HG03469 (cell line): ENCODE results near the gene GDF10.

Experiments
- ATAC-seq: cut with Tn5 transposase; IDR thresholded peaks from one replicate; pipeline ENCODE4 v1.9.1; 2021; ENCODE audit warnings: mild to moderate bottlenecking, moderate library complexity, moderate number of reproducible peaks; ENCODE audit not compliant: unreplicated experiment

GDF10 gene

GRCh38 chr10:47331491-47331890, 31.5 kb downstream of the GDF10 start:
- ATAC-seq, result no peak

GRCh38 chr10:47331954-47332353, 32.0 kb downstream of the GDF10 start:
- ATAC-seq, result no peak

- no peak for ATAC-seq
Measured at GRCh38 chr10:47332371-47332770, 32.4 kb downstream of the GDF10 start.

GRCh38 chr10:47332946-47333345, 32.9 kb downstream of the GDF10 start:
- ATAC-seq, result no peak

DNA sequence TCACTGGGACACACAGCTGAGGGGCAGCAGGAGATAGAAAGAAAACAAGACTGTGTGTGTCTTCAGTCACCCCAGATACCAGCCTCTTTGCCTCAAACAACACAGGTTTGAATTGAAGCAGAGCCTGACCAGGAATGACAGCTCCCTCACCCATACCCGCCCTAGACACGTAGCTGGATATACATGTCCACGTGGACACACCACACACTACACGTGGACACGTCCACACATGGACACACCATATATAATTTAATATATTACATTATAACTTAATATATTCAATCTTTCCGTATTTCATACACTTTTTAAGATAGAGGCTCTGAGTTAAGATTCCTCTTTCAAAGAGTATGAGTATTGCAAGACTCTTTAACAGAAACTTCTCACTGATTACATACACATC, 33.5 kb downstream of the GDF10 start:
- no peak for ATAC-seq

- no peak for ATAC-seq
Measured at GRCh38 chr10:47334466-47335295, 34.7 kb downstream of the GDF10 start.

GRCh38 chr10:47335906-47336305, 35.9 kb downstream of the GDF10 start:
- no peak for ATAC-seq

DNA sequence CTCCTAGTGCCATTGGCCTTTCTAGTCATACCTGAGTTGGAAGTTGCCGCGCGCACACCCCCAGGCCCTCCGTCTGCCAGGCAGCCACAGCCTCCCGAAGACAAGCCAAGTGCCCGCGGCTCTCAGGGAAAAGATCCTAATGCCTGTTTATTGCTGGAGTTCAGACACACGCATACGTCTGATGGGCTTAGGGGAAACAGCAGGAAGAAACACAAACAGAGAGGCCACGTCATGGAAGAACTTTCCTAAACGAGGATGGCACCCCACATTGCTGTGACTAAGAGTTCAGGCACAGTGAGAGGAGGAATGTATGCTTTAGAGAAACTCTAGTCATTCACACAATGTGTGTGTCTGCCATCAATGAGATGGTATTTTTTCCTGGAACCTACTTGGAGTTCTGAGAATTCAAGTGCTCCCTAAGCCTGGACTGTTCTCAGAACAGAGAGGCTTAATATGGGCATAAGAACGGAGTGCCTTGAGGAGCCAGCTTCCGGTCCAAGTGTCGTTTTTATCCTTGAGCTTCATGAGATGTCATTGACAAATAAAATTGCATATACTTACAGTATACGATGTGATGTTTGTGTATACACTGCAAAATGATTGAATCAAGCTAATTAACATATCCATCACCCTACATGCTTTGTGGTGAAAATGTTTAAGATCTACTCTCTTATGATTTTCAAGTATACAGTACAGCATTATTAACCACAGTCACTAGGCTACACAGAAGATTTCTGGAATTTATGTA, 36.6 kb downstream of the GDF10 start:
- ATAC-seq, result no peak

GRCh38 chr10:47337310-47337709, 37.3 kb downstream of the GDF10 start:
- no peak for ATAC-seq

DNA sequence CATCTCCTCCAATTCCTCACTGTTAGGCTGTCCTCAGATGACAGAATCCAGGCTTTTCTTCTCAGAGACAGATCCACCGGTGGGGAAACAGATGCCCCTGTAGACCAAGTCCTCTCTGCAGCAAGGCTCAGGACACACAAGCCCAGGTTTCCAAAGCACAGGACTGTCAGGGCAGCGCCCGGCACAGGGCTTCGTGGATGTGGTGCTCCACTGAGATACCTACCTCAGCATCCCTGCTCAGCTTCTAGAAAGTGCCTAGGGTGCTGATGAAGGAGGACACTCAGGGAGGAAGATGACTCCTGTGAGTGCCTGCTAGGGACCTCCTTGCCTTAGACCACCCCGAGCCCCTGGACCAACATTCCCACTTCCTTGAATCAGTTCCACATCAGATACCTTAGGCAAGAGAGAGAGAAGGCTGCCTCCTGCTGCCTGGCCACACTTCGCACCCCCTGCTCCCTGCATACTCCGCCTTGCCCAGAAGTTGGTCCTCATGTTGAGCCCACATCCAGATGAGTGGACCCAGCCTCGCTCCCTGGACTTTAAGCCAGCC, 39.3 kb downstream of the GDF10 start:
- ATAC-seq, result no peak

DNA sequence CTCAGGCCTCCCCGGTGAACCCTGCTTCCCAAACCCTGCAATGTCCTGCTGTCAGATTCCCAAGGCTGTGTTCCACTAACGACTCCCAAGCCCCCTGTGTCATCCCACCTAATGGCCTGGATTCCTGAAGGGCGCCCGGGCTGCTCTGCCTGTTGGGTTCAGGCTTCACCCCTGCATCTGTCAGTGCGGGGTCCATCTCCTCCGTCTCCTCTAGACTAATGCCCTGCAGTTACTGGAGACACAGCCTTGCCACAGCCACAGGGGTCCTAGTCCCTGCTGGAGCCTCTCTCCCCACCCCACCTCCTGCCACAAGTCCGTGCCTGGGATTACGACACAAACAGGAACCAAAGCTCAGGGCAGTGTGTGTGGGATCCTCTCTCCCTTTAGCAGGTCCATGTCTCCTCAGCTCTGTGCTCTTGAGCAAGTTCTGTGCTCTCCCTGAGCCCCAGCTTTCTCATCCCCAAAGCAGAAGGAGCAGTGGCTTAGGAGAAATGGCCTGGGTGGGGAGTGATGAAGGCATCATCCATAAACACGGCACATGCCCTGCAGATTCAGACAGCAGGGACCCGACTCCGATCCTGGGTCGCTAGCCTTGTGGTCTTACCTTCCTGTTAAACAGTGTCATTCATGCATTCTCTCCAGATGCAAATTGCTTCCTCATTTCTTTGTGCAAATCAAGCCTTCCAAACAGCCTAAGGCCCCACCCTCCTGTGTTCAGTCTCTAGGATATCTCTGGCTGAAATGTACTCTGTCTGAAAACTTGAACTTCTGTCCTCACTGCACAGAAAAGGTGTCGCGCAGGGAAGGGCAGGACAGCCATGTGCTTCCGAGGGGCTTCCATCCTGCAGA, 40.0 kb downstream of the GDF10 start:
- ATAC-seq, result no peak

GRCh38 chr10:47340608-47341170, 40.7 kb downstream of the GDF10 start:
- no peak for ATAC-seq

GRCh38 chr10:47344996-47345870, 45.2 kb downstream of the GDF10 start:
- ATAC-seq, result no peak

- ATAC-seq, result no peak
Measured at GRCh38 chr10:47346581-47347302, 46.7 kb downstream of the GDF10 start.

GRCh38 chr10:47347303-47347675, 47.3 kb downstream of the GDF10 start:
- ATAC-seq, result no peak

- ATAC-seq, result no peak
Measured at GRCh38 chr10:47348138-47348651, 48.2 kb downstream of the GDF10 start, which contains the start of gene RBP3. Gene RBP3, plus strand, starts transcription at chr10:47348363. Its CDS starts 122 bp downstream, at chr10:47348485.

- ATAC-seq, result no peak
Measured at GRCh38 chr10:47348661-47349470, 48.9 kb downstream of the GDF10 start.

DNA sequence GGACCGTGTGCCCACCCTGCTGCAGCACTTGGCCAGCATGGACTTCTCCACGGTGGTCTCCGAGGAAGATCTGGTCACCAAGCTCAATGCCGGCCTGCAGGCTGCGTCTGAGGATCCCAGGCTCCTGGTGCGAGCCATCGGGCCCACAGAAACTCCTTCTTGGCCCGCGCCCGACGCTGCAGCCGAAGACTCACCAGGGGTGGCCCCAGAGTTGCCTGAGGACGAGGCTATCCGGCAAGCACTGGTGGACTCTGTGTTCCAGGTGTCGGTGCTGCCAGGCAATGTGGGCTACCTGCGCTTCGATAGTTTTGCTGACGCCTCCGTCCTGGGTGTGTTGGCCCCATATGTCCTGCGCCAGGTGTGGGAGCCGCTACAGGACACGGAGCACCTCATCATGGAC, 49.5 kb downstream of the GDF10 start:
- no peak for ATAC-seq
